Gastroesophageal sphincter (tissue), 4 donors: ENCODE measurements around the gene MARF1. TPM values are rescaled to one million over a fixed set of nuclear protein-coding genes. Genes with fewer than 3 reads are reported as not detected.
"Not testable (repeated sequence)": the region's sequence is repeated elsewhere in the genome, so short reads cannot be mapped to it uniquely, and the experiment has no call there.

Experiments used
- ATAC-seq: fragments of 150-250 bp; one replicate; pipeline ENCODE4 v1.9.1; 2016; ENCODE audit warnings: mild to moderate bottlenecking, moderate library complexity
- H3K27ac ChIP-seq, 4 donors: fragments of 200-600 bp; sonication (generic) in 3 of 4; 1 replicate in 3 of 4; 2 replicates in 1 of 4; pipeline ENCODE4 v1.5.1; 2016 to 2019
- H3K27me3 ChIP-seq: fragments of 200-600 bp; sonication (generic); one replicate; pipeline ENCODE4 v1.5.1; 2019
- H3K36me3 ChIP-seq, 2 donors: fragments of 200-600 bp; sonication (generic); one replicate each; pipeline ENCODE4 v1.5.1; 2019; ENCODE audit warnings: control low read depth in 1 of 2
- H3K4me1 ChIP-seq, 3 donors: fragments of 200-600 bp; sonication (generic); 1 replicate in 2 of 3; 2 replicates in 1 of 3; pipeline ENCODE4 v1.5.1; 2016 to 2019; ENCODE audit warnings: control low read depth in 2 of 3
- H3K4me3 ChIP-seq, 2 donors: fragments of 200-600 bp; sonication (generic); one replicate each; pipeline ENCODE4 v1.5.1; 2019; ENCODE audit warnings: mild to moderate bottlenecking in 1 of 2, moderate library complexity in 1 of 2
- H3K9me3 ChIP-seq, 3 donors: fragments of 200-600 bp; sonication (generic); one replicate each; pipeline ENCODE4 v1.5.1; 2017 to 2019; ENCODE audit warnings: control low read depth in 2 of 3
- CTCF ChIP-seq, 4 experiments: fragments of 200-600 bp in 2 of 4; fragments of 450-650 bp in 2 of 4; sonication (generic) in 1 of 4; IDR thresholded peaks; one replicate each; pipeline ENCODE4 v1.5.1; 2017 to 2019; ENCODE audit warnings: antibody characterized with exemption in 4 of 4, mild to moderate bottlenecking in 2 of 4, moderate library complexity in 2 of 4
- EP300 ChIP-seq: sonication (generic); formaldehyde crosslinking; IDR thresholded peaks from one replicate; pipeline ENCODE4 v1.6.1; 2017; ENCODE audit warnings: antibody characterized with exemption, mild to moderate bottlenecking
- POLR2A ChIP-seq, 2 donors: fragments of 450-650 bp; IDR thresholded peaks; one replicate each; pipeline ENCODE4 v1.6.1; 2017; ENCODE audit warnings: antibody characterized with exemption in 2 of 2, mild to moderate bottlenecking in 2 of 2, moderate library complexity in 1 of 2
- POLR2AphosphoS5 ChIP-seq: sonication (generic); formaldehyde crosslinking; IDR thresholded peaks from one replicate; pipeline ENCODE4 v1.6.1; 2017; ENCODE audit warnings: antibody characterized with exemption
- WGBS, 2 donors: methylation state at CpG; one replicate each; pipeline ENCODE4 v1.1.5; 2018; ENCODE audit warnings: low coverage in 1 of 2; 5-methylcytosine and 5-hydroxymethylcytosine counted together
- total RNA-seq, 4 donors: library from RNA; depleted of rRNA; stranded (reverse); fragments of >200 nt; gene quantifications; one replicate each; pipeline ENCODE4 v1.1.0, GENCODE V29; 2016

MARF1 gene
- total RNA-seq, 4 donors from 2014 or later, result 38.2 to 67.7 (median 53.3) TPM

- Histone ChIP-seq H3K4me1 (peaks cover 0 to 27% (median 4%) of the 10 kb centered on the region in 3 donors), H3K36me3 (peaks cover 0 to 11% of the 10 kb centered on the region in 2 donors), H3K9me3 (no peaks in the 10 kb centered on the region), H3K27me3 (no peaks in the 10 kb centered on the region), H3K4me3 (no peak overlapping the region), H3K27ac (no peak overlapping the region)
- TF ChIP-seq EP300 (no peak), CTCF (IDR thresholded peaks at IDR 0.05) (no peak), POLR2AphosphoS5 (no peak)
- 67% methylated on average over 1 of the region's 6 CpGs; no CpG with 5 or more reads in 1 of the 2 donors for WGBS, 2 donors
- ATAC-seq, result no peak
These were observed 90.4 kb downstream of the MARF1 start for GRCh38 chr16:15552507-15552906.

GRCh38 chr16:15548482-15548891 lies 94.5 kb downstream of the MARF1 start:
- Histone ChIP-seq H3K27me3 (no peaks in the 10 kb centered on the region), H3K9me3 (no peaks in the 10 kb centered on the region), H3K36me3 (no peaks in the 10 kb centered on the region), H3K27ac (no peak overlapping the region), H3K4me3 (no peak overlapping the region), H3K4me1 (peaks cover 0 to 42% (median 4%) of the 10 kb centered on the region in 3 donors)
- no peak for ATAC-seq
- WGBS, 2 donors, result 83 to 89% methylated on average over 2 to 3 of the region's 3 CpGs
- TF ChIP-seq EP300 (no peak), POLR2A (IDR thresholded peaks at IDR 0.05) (no peak), POLR2AphosphoS5 (no peak), CTCF (IDR thresholded peaks at IDR 0.05) (no peak)

GRCh38 chr16:15547768-15548096 lies 95.2 kb downstream of the MARF1 start:
- no peaks in the 10 kb centered on the region for H3K27me3 ChIP-seq

DNA sequence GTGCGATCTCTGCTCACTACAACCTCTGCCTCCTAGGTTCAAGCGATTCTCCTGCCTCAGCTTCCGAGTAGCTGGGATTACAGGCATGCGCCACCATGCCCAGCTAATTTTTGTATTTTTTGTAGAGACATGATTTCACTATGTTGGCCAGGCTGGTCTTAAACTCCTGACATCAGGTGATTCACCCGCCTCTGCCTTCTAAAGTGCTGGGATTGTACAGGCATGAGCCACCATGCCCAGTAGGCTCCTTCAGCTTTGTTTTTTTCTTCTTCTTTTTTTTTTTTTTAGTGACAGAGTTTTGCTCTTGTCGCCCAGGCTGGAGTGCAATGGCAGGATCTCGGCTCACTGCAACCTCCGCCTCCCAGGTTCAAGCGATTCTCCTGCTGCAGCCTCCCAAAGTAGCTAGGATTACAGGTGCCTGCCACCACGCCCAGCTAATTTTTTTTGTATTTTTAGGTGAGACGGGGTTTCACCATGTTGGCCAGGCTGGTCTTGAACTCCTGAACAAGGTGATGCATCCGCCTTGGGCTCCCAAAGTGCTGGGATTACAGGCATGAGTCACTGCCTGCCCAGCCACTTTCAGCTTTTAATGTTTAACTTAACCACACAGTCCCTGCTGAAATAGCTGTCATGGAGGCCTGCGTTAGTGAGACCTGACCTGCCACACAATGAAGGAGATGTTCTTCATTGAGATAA lies 95.7 kb downstream of the MARF1 start:
- H3K4me3 ChIP-seq, H3K27ac ChIP-seq, H3K27me3 ChIP-seq, H3K36me3 ChIP-seq, H3K9me3 ChIP-seq, ATAC-seq: not testable (repeated sequence)
- 100% methylated on average over 1 to 9 of the region's 13 CpGs for WGBS, 2 donors
- peaks cover 0 to 36% (median 4%) of the 10 kb centered on the region in 3 donors for H3K4me1 ChIP-seq

More at GRCh38 chr16:15547768-15548096, 95.2 kb downstream of the MARF1 start:
- Histone ChIP-seq H3K4me1 (peaks cover 0 to 38% (median 4%) of the 10 kb centered on the region in 3 donors), H3K9me3 (peaks cover 0 to 6% (median 0%) of the 10 kb centered on the region in 3 donors), H3K36me3 (no peaks in the 10 kb centered on the region), H3K4me3 (no peak overlapping the region), H3K27ac (no peak overlapping the region)
- WGBS, 2 donors, result 97% methylated on average over 4 of the region's 6 CpGs; no CpG with 5 or more reads in 1 of the 2 donors
- TF ChIP-seq POLR2A (IDR thresholded peaks at IDR 0.05), result no peak
- TF ChIP-seq CTCF (IDR thresholded peaks at IDR 0.05), result no peak
- ATAC-seq, result no peak

- Histone ChIP-seq H3K4me3 (no peak overlapping the region), H3K27me3 (no peaks in the 10 kb centered on the region), H3K36me3 (no peaks in the 10 kb centered on the region), H3K27ac (no peak overlapping the region), H3K9me3 (peaks cover 0 to 9% (median 0%) of the 10 kb centered on the region in 3 donors), H3K4me1 (peaks cover 0 to 27% (median 2%) of the 10 kb centered on the region in 3 donors)
- WGBS, 2 donors, result 100% methylated on average over 2 of the region's 2 CpGs
- no peak for ATAC-seq
- TF ChIP-seq POLR2AphosphoS5 (no peak), CTCF (IDR thresholded peaks at IDR 0.05) (no peak), POLR2A (IDR thresholded peaks at IDR 0.05) (no peak), EP300 (no peak)
These were observed 97.4 kb downstream of the MARF1 start for GRCh38 chr16:15545544-15545943.
